Uterus (tissue), 2 donors: ENCODE results near the gene HSFX2.
"Not testable (repeated sequence)": the region's sequence is repeated elsewhere in the genome, so short reads cannot be mapped to it uniquely, and the experiment has no call there.

Source experiments
- POLR2A ChIP-seq, 2 donors: fragments of 450-650 bp; IDR thresholded peaks; one replicate each; pipeline ENCODE4 v1.6.1; 2016; ENCODE audit warnings: antibody characterized with exemption in 2 of 2, mild to moderate bottlenecking in 1 of 2, moderate library complexity in 1 of 2
- TF ChIP-seq, protein P1 (sequence below), 4 experiments: fragments of 200-600 bp in 2 of 4; fragments of 450-650 bp in 2 of 4; sonication (generic) in 2 of 4; IDR thresholded peaks; one replicate each; pipeline ENCODE4 v1.5.1; 2016 to 2019; ENCODE audit warnings: antibody characterized with exemption in 4 of 4, mild to moderate bottlenecking in 2 of 4, moderate library complexity in 1 of 4

DNA sequence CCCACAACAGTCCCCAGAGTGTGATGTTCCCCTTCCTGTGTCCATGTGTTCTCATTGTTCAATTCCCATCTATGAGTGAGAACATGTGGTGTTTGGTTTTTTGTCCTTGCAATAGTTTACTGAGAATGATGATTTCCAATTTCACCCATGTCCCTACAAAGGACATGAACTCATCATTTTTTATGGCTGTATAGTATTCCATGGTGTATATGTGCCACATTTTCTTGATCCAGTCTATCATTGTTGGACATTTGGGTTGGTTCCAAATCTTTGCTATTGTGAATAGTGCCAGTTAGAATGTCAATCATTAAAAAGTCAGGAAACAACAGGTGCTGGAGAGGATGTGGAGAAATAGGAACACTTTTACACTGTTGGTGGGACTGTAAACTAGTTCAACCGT, 24.5 kb upstream of the HSFX2 start:
- TF ChIP-seq, protein P1, sequence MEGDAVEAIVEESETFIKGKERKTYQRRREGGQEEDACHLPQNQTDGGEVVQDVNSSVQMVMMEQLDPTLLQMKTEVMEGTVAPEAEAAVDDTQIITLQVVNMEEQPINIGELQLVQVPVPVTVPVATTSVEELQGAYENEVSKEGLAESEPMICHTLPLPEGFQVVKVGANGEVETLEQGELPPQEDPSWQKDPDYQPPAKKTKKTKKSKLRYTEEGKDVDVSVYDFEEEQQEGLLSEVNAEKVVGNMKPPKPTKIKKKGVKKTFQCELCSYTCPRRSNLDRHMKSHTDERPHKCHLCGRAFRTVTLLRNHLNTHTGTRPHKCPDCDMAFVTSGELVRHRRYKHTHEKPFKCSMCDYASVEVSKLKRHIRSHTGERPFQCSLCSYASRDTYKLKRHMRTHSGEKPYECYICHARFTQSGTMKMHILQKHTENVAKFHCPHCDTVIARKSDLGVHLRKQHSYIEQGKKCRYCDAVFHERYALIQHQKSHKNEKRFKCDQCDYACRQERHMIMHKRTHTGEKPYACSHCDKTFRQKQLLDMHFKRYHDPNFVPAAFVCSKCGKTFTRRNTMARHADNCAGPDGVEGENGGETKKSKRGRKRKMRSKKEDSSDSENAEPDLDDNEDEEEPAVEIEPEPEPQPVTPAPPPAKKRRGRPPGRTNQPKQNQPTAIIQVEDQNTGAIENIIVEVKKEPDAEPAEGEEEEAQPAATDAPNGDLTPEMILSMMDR (IDR thresholded peaks at IDR 0.05) = not testable (repeated sequence)
- TF ChIP-seq POLR2A (IDR thresholded peaks at IDR 0.05) = not testable (repeated sequence)
